ENCODE data around the gene FAM111B. TPM values are rescaled to one million over a fixed set of nuclear protein-coding genes. Genes with fewer than 3 reads are reported as not detected.

Gene FAM111B
- total and polyA plus RNA-seq, 4 donors = 0.08 to 2.6 (median 1.4) TPM

GRCh38 chr11:59144579-59145345 lies 37.7 kb downstream of the FAM111B start:
- peak; percentile 78 for DNase-seq (ENCODE audit: low spot score)
- TF ChIP-seq RXRA (IDR thresholded peaks at IDR 0.05) = no peak
- TF ChIP-seq HNF4A (conservative IDR thresholded peaks at IDR 0.05) = no peak
- no peak for TF ChIP-seq CTCF (IDR thresholded peaks at IDR 0.05; ENCODE audit: low read depth, low read length, missing input control)
- no peak for TF ChIP-seq YY1 (IDR thresholded peaks at IDR 0.05)
- no peak for TF ChIP-seq TAF1 (conservative IDR thresholded peaks at IDR 0.05)
- no peak for TF ChIP-seq RAD21 (IDR thresholded peaks at IDR 0.05)
- no peak for TF ChIP-seq ZBTB33 (IDR thresholded peaks at IDR 0.05)
- TF ChIP-seq FOXA2 (IDR thresholded peaks at IDR 0.05) = no peak
- no peak for TF ChIP-seq HNF4G (IDR thresholded peaks at IDR 0.05)
- peak in 1 of 2 donors; percentile 71 for TF ChIP-seq GABPA (IDR thresholded peaks at IDR 0.05 in 1 of 2, conservative IDR thresholded peaks at IDR 0.05 in 1 of 2)
- peak; percentile 94 for TF ChIP-seq MAX (IDR thresholded peaks at IDR 0.05)
- no peak for TF ChIP-seq FOXA1 (IDR thresholded peaks at IDR 0.05)
- no peak for TF ChIP-seq JUND (IDR thresholded peaks at IDR 0.05)
- TF ChIP-seq EGR1 (IDR thresholded peaks at IDR 0.05; ENCODE audit: low read depth in 2 of 2) = no peak
- TF ChIP-seq NR2F2 (IDR thresholded peaks at IDR 0.05) = no peak
- TF ChIP-seq SP1 (IDR thresholded peaks at IDR 0.05) = peak; percentile 43
- H3K4me1 ChIP-seq (ENCODE audit: control insufficient read depth in 4 of 4, insufficient read depth in 4 of 4, low read length in 3 of 4) = peaks cover 5 to 35% (median 28%) of the 10 kb centered on the region in 4 donors
- no peaks in the 10 kb centered on the region for H3K9me3 ChIP-seq (ENCODE audit: control insufficient read depth in 4 of 4, low read length in 3 of 4)
- H3K27ac ChIP-seq (ENCODE audit: low read depth in 1 of 2, low read length in 2 of 2) = peak overlapping the region; percentile 78 to 89
- 3% methylated on average over 39 of the region's 39 CpGs for WGBS
- peak overlapping the region; percentile 9 to 84 for H3K9ac ChIP-seq (ENCODE audit: low read depth in 1 of 2, low read length in 2 of 2)
- H3K36me3 ChIP-seq (ENCODE audit: control insufficient read depth in 4 of 4, insufficient read depth in 3 of 4, low read depth in 1 of 4, low read length in 3 of 4) = peaks cover 0 to 6% (median 2%) of the 10 kb centered on the region in 4 donors
- no peaks in the 10 kb centered on the region for H3K27me3 ChIP-seq (ENCODE audit: control insufficient read depth in 4 of 4, insufficient read depth in 4 of 4, low read length in 3 of 4)
- peak overlapping the region; percentile 21 to 77 (median 57) for H3K4me3 ChIP-seq (ENCODE audit: low read depth in 1 of 3, low read length in 3 of 3)

- Histone ChIP-seq H3K9ac (ENCODE audit: low read depth in 1 of 2, low read length in 2 of 2) (no peak overlapping the region), H3K36me3 (ENCODE audit: control insufficient read depth in 4 of 4, insufficient read depth in 3 of 4, low read depth in 1 of 4, low read length in 3 of 4) (peaks cover 0 to 6% (median 2%) of the 10 kb centered on the region in 4 donors), H3K27me3 (ENCODE audit: control insufficient read depth in 4 of 4, insufficient read depth in 4 of 4, low read length in 3 of 4) (no peaks in the 10 kb centered on the region), H3K4me3 (ENCODE audit: low read depth in 1 of 3, low read length in 3 of 3) (peak overlapping the region in 1 of 3 donors; percentile 57), H3K27ac (ENCODE audit: low read depth in 1 of 2, low read length in 2 of 2) (no peak overlapping the region), H3K9me3 (ENCODE audit: control insufficient read depth in 4 of 4, low read length in 3 of 4) (no peaks in the 10 kb centered on the region), H3K4me1 (ENCODE audit: control insufficient read depth in 4 of 4, insufficient read depth in 4 of 4, low read length in 3 of 4) (peaks cover 5 to 35% (median 28%) of the 10 kb centered on the region in 4 donors)
- TF ChIP-seq ATF3 (IDR thresholded peaks at IDR 0.05) = no peak
- no peak for TF ChIP-seq MAX (IDR thresholded peaks at IDR 0.05)
- TF ChIP-seq TAF1 (conservative IDR thresholded peaks at IDR 0.05) = no peak
- TF ChIP-seq RXRA (IDR thresholded peaks at IDR 0.05) = peak in 1 of 2 donors; percentile 17
- TF ChIP-seq RAD21 (IDR thresholded peaks at IDR 0.05) = no peak
- TF ChIP-seq REST (IDR thresholded peaks at IDR 0.05) = no peak
- DNase-seq (ENCODE audit: low spot score) = no peak
- 32% methylated on average over 4 of the region's 4 CpGs for WGBS
Measured at GRCh38 chr11:59145534-59145933, 38.5 kb downstream of the FAM111B start.

All from liver (tissue), 9 donors.